ENCODE measurements around the gene ARFGAP1.

ARFGAP1 gene

DNA sequence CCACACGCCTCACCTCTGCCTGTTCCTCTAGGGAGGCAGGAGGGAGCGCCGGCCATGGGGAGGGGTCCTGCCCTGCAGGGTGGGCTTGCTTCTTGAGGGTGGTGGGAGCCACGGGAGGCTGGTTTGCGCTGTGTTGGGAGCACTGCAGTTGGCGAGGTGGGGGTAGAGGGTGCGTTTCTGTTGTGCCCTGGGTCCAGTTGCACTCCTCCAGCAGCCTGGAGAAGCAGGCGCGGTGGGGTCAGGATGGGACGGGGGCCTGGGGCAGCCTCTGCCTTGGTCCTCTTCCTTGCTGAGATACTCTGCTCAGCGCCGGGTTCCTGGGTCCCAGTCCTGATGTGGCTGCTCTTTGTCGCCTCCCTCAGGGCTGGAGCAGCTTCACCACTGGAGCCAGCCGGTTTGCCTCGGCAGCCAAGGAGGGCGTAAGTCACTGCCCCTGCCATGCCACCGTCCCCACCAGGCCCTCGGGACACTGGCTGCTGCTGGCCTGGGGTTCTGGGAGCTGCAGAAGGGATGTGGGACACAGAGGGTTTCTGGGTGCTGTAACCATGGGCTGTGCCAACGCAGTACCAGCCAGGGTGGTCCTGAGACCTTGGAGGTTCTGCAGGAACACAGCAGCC is 8.4 kb downstream of the ARFGAP1 start:
- no peak for DNase-seq

DNA sequence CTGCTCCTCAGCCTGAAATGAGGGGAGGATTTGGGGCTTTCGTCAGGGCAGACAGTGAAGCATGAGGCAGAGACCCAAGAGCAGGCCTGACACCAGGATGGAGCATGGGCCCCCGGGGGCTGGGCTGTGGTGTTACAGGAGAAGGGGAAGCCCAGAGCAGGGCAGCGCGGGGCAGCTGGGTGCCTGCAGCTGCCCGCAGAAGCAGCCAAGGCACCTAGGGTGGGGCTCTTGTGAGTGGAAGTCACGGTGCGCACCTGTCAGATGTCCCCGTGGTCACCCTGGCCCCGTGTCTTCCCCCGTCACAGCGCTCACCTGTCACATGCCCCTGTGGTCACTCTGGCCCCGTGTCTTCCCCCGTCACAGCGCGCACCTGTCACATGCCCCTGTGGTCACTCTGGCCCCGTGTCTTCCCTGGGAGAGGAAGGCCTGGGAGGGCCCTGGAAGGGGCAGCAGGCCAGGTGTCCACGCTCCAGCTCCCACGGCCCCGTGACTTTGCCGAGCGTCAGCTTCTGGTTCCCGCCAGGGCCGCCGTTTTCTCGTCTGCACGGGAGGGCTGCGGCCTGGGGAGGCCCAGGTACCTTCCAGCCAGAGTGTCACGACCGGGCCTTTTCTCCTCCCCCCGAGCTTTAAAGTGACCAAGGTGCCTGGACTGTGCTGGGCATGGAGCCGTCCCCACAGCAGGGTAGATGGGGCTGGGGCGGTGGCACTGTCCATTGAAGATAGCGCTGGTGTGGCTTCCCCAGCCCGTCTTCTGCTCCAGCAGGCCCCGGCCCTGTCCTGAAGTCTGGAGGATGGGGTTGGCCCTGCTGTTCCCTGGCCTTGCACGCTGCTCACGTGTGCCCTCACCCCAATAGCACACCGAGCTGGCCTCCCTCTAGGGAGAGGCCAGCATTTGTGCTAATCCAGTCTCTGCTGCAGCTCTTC is 9.4 kb downstream of the ARFGAP1 start:
- no peak for DNase-seq

DNA sequence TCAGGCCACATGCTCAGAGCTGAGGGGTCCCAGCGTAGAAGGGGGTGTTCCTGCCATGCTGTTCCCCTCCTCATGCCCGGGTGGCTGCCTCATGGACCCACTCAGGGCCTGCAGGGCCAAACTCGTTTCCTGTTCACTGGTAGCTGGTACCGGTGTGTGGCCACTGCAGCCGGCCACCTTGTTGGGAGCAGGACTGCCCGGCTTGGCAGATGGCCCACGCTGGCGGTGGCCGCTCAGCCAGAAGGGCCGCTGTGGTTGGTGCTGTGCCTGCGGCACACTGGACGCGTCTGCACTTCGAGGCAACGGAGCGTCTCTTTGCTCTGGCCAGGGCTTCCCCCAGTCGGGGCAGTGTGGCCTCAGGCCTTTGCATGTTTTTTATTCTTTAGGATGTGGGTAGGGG is 10.3 kb downstream of the ARFGAP1 start:
- DNase-seq: no peak

DNA sequence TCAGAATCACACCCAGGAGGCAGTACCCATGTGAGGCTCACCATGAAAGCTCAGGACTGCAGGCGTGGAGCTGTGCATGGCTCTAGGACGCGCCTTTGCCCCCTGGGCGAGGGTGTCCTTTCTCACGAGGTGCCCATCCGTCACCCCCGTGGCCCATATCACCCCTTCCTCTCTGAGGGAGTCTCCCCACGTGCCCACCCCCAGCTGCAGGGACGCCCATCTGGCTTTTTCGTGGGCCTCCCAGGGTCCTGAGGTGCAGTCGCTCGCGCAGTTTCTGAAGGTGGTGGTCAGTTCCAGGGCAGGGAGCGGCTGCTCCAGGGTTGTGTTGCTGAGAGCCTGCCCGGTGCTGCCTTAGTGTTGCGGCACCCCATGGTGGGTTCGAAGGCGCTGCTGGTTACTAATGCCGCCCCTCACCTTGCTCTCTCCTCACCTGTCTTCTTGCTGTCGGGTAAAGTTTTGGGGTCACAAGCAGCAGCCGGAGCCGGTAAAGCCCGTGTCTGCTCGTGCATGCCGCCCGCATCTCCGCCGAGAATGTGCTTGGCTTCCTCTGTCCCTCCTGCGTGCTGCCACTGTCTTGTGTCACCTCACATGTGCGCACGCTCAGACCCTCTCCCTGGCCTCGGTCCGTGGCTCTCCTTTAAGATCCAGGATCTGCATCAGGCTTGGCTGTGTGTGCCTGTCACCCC is 10.9 kb downstream of the ARFGAP1 start:
- no peak for DNase-seq

DNA sequence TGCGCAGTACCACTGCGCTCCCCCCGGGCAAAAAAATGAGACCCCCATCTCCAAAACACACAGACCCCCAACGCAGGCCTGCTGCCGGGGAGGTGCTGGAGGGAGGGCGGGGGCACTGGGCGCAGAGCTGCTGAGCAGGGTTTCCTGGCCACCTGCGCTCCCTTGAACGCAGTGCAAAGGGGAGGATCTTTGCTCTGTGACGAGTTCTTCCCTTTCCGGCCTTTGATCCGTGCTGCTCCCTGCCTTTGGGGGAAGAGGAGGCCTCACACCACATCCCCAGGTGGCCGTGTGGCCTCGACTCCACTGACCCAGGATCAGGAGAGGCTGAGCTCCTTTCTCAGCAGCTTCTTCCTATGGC is 11.4 kb downstream of the ARFGAP1 start:
- DNase-seq: no peak

DNA sequence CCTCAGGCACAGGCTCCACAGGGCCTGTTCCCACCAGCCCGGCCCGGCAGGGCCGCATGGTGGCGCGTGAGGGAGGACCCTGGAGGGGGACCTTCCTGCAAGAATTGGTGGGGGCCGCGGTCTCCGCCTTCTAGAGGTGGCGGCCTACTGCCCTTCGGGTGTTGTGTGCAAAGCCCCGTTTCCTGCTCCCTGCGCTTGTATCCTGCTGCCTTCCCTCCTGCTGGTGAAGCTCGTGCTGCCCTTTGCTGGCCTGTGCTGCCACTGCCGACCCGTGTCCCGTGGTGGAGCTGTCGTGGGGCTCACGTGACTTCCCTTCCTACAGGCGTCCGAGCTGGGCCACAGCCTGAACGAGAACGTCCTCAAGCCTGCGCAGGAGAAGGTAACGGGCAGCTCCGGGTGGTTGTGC is 11.9 kb downstream of the ARFGAP1 start:
- DNase-seq: no peak

DNA sequence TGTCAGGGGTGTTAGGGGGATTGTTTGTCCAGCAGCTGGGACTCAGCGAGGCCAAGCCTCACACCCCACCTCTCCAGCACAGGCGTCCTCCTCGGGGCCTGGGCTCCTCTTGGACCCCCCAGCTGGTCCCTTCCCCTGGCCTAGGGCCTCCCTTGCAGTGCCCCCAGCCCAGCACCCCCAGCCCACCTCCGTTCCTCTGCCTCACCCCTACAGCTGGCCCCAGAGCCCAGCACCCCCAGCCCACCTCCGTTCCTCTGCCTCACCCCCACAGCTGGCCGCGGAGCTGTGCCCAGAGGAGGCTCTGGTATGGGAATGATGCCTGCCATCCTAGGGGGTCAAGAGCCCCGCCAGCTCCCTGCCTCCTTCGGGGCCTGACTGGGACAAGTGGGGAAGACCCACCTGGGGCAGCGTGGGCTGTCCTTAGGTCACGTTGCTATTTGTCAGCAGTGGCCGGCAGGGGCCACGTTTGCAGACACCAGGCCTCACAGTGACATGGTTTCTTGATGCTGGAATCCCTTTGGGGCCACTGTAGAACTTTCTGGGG is 12.4 kb downstream of the ARFGAP1 start:
- DNase-seq: no peak

DNA sequence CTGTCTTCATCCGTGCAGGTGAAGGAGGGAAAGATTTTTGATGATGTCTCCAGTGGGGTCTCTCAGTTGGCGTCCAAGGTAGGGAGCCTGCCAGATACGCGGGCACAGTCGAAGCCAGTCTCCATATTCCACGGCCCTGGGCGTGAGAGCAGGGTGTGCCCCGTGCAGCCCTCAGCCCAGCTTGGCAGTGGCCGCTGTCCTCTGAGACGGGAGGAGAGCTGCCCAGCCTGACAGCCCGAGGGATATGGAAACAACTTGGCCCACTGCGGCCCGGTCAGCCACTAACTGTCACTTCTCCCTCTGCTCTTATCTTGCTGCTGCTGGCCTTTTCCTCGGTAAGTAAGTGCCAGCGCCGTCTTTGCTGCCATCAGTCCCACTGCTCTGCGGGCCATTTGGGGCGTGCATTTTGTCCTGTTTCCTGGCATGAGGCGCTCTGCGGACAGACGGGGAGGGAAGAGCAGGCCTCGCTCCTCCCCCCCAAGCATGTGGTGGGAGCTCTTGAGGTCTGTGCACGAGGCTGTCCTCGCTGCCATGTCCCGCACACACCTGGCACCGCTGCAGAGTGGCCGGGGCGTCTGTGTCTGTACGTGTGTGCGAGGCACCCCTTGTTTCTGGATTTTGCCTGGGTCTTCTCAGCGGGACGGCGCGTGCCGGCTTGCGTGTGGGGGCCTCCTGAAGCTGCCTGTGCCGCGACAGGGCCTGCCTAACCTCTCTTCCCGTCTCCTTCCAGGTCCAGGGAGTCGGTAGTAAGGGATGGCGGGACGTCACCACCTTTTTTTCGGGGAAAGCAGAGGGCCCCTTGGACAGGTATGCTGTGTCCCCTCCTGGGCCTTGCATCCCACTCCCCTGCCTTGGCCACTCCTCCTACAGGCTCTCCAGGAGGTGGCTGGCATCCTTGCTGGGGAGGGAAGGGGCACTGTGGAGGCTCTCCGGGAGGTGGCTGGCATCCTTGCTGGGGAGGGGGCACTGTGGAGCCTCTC is 13.3 kb downstream of the ARFGAP1 start:
- no peak for DNase-seq

DNA sequence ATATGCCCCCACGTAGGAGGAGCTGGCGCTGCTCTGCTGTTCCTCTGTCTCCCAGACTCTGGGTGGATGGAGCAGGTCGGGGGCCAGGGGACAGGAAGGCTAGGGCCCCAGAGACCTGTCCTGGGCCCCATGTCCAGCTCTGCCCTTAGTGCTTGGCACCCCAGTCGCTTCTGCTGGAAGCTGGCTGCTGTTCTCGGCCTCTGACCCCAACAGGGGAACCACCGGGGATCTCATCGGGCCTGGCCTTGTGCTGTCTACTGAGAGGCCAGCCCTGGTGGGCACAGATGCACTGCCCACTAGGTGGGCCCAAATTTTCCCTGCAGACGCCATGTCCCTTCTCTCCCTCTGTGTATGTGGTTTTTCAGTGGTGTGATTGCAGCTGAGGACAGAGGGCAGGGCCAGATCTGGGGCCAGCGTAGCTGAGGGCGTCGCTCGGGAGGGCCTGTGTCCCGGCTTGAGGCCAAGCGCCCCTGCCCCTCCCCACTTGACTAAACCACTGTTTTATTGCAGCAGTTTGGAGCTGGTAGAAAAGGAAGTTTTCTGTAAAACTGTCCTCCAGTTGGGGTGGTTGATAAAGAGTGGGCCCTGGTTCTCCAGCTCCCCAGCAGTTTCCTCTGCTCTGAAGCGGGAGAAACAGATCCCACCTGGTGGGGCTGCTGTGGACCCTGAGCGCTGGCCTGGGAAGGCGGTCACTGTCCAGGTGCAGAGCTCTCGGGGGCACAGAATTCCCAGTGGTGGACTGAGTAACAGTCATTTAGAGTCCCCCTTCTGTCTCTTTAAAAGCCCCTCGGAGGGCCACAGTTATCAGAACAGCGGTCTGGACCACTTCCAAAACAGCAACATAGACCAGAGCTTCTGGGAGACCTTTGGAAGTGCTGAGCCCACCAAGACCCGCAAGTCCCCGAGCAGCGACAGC is 14.4 kb downstream of the ARFGAP1 start:
- DNase-seq: no peak

DNA sequence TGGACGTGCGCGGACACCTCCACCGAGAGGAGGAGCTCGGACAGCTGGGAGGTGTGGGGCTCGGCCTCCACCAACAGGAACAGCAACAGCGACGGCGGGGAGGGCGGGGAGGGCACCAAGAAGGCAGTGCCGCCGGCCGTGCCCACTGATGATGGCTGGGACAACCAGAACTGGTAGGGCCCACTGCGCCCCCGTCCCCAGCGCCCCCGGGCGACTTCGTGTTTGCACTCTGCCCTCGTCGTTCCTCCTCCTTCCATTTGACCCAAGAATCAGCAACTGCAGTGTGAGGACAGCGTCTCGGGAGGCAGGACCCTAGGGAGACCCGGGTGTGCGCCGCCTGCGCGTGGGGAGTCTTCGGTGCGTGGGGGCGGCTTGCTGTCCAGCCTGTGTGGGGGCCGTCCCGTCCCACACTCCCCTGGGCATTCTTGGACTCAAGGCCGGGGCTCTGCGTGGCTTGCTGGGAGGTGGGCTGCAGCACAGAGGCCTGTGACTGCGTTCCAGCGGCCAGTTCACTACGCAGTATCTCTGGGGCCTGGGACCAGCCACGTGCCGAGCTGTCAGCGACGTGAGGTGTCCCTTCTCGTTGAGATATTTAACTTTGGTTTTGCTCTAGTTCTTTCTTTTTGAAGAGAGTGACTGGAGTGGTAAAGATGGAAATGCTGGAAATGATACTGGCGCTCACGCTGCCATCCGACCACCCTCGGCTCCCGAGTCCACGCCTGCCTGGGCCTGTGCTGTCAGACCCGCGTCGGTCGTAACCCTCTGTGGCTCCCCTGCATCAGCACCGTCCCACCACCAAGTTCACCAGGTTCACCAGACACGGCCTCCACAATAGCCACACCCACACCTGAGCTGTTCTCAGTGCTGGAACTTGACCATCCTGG is 15.3 kb downstream of the ARFGAP1 start:
- DNase-seq: no peak

DNA sequence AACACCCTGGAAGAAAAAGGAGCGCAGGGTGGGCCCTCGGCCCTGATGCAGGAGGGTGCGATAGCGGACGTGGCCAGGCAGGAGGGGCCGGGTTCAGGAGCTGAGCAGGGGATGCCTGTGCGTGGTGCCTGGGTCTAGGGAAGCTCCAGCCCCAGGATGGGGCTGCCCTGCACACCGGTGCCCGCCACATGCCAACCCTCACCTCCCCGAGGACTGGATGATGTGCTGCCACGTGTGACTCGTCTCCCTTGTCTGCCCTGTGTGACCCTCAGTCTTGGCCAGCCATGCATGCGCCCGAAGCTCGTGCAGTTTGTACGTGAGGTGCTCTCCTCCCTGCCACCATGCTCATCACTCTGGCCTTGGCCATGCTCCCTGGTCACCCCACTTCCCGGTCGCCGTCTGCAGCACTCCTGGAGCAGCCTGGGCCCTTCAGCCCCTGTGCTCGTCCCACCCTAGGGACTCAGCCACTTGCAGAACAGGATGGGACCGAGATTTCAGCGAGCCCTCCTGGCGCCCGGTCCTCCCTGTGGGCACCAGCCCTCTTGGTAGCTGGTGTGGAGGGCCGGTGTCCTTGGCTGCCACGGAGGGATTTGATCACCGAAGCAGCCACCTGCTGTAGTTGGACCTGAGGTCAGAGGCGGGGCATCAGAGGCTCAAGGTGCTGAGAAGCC is 16.1 kb downstream of the ARFGAP1 start:
- DNase-seq: no peak

DNA sequence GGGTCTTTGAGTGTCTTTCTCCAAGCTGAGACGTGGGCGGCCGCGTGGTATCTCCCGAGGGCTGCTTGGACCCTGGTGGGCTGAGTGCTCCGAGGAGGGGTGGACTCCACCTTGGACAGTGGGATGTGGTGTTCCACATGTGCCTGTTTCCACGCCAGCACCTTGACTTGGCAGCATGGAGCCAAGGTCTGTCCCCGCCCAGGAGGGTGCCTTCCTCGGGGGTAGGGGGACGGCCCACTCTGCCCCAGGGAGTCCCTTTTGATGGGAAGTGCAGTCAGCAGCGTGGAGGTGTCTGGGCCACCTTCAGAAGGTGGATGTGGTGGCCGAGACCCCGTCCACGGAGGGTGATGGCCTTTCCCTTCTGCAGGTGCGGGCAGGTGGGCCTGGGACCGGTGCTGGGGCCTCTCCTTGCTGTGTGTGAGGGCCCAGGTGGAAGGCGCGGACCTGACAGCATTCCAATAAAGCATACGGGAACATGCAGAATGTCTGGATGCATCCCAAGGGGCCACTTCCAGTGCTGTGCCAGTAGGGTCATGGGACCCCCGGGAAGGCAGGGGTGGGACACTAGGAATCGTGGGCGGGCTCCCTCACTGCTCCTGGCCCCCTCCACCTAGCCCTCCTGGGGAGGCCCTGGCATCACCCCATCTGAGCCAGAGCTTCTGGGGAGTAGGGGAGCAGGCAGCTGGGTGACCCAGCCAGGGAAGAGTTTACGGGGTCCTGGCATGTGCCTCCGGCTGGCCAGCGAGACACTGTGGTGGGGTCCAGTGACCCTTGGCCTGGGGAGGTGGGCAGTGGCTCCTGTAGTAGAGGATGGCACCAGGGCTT is 16.9 kb downstream of the ARFGAP1 start:
- DNase-seq: no peak

DNA sequence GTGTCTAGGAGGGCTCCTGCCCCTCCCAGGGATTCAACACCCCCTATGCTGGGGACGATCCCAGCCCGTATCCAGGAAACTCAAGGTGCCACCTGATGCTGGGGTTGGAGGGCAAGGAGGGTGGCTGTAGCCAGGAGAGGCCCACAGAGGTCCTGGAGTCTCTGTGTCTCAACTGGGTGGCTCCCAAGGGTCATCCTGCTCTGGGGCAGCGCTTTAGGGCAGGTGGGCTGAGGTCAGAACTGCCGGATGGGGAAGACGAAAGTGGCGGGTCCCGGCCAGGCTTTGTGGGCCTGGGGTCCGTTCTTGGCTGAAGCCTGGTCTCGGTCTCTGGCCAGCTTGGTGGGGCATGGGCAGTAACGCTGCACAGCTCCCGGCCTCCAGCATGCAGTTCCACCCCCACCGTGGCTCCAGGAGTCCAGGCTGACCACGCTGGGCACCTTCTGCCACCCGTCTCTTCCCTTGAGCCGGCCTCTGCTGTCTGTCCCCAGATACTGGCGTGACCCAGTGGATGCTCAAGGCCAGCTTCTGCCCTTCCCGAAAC is 17.6 kb downstream of the ARFGAP1 start:
- no peak for DNase-seq

DNA sequence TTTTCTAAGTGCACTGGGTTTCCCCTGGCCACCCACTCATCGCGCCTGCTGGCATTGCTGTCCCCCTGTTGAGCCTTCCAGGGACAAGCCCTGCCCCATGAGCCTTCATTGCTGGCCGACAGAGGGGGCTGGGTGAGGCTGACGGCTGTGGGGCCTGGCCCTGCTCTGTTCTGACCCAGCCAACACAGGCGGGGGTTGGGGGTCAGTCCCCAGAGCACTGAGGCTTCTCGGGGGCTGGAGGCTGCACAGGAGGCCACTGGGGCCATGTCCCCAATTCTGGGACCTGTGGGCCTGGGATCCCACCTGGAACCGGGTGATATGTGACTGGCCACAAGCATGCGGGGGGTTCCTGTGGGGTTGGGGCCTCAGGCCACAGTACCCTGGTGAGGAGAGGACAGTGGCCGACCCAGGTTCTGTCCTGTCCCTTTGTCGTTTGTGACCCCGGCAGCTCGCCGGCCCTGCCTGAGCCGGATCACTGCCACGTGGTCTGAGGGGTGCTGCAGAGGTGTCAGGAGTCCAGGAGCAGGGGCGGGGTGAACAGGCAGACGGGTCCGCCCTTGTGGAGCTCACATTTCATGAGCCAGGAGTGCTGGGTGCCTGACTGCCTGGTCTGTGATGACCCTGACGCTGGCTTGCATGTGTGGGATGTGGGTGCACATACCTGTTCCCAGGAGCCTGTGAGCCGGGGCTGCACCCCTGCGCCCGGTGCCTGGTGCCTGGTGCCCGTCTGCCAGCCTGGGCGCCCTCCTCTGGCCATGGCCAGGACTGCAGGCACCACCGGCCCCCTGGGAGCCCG is 18.3 kb downstream of the ARFGAP1 start:
- peak; percentile 24 for DNase-seq

DNA sequence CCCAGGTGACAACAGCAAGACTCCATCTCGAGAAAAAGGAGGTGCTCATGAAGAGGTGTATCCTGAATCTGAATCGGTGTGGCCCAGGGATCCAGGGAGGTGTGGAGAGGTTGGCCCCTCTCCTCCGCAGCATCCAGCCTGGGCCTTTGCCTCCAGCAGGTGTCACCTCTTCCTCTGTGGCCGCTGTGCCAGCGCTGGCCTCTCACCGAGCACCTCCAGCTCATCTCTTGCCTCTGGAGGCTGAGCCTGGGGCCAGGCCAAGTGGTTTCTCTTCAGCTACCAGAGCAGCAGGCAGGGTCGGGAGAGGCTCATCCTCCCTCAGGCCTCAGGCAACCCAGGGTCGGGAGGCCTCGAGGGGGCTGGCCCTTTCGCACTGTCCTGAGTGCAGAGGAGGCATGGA is 19.2 kb downstream of the ARFGAP1 start:
- no peak for DNase-seq

DNA sequence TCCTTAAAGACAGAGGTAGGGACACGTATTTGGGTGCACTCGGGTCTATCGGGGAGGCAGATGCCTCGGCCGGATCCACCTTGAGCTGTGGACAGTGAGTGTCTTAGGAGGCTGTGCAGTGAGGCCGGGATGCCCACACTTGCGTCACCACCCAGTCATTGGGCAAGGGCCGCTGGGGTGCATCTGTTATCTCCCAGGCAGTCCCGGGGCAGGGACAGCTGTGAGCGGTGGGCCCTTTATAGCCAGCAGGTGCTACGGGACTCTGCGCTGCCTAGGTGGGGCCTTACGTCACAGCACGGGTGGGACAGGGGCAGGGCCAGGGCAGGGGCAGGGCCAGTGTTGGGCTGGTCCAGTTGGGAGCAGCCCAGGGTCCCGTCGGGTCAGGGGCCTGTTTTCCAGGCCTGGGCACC is 19.7 kb downstream of the ARFGAP1 start:
- DNase-seq: no peak

DNA sequence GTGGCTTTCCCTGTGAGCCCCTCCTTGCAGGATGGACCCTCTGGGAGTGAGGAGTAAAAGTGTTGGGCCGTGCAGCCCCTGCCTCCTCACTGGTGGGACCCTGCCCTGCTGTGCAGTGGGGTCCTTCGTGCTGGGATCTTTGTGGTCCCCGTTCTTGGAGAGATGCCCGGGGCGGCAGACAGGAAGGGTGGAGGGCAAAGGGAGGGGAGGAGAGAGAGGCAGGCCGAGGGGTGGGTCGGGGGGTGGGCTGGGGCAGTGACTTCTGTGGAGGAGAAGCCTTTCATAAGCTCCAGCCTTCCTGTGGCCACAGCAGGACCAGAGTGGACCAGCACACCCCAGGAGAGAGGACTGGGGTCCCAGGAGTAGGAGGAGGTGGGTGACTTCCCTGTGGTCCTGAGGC is 20.3 kb downstream of the ARFGAP1 start, which contains the start of gene COL20A1:
COL20A1 (plus strand) TSS at position 283 of the 400 bp plus-strand sequence. CDS start 1,922 bp downstream, outside the sequence.
- no peak for DNase-seq

Measured in NCI-H1105 (cell line).